ENCODE measurements around the gene CELF2. TPM values are rescaled to one million over a fixed set of nuclear protein-coding genes. Genes with fewer than 3 reads are reported as not detected.

The CELF2 gene
- total RNA-seq, 4 donors from 2014 or later, result 27.0 to 44.1 (median 31.3) TPM

DNA sequence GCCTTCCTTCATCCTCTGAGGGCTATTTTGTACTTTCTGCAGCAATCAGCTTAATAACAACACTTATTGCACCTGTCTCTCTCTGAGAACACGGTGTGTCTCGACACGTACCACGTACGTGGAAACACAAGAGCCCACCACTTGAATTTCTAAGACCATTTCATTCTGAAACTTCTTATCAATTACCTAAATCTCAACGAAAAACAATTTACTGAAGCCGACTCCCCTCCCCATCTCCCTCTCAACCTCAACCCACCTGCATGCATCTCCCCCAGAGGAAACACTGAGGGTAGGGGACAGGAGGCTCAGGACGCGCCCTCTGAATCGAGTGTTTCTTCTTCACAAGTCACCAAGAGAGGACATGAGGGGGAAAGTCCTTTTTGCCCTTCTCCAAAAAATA is 315.2 kb downstream of the CELF2 start:
- H3K9me3 ChIP-seq, result no peaks in the 10 kb centered on the region
- H3K4me1 ChIP-seq, result peaks cover 0 to 9% (median 0%) of the 10 kb centered on the region in 4 donors
- no peak overlapping the region for H3K27ac ChIP-seq
- TF ChIP-seq EP300 (IDR thresholded peaks at IDR 0.05; ENCODE audit: low read depth) (no peak), POLR2AphosphoS5 (IDR thresholded peaks at IDR 0.05) (no peak), POLR2A (IDR thresholded peaks at IDR 0.05) (no peak)
- TF ChIP-seq, protein P1, sequence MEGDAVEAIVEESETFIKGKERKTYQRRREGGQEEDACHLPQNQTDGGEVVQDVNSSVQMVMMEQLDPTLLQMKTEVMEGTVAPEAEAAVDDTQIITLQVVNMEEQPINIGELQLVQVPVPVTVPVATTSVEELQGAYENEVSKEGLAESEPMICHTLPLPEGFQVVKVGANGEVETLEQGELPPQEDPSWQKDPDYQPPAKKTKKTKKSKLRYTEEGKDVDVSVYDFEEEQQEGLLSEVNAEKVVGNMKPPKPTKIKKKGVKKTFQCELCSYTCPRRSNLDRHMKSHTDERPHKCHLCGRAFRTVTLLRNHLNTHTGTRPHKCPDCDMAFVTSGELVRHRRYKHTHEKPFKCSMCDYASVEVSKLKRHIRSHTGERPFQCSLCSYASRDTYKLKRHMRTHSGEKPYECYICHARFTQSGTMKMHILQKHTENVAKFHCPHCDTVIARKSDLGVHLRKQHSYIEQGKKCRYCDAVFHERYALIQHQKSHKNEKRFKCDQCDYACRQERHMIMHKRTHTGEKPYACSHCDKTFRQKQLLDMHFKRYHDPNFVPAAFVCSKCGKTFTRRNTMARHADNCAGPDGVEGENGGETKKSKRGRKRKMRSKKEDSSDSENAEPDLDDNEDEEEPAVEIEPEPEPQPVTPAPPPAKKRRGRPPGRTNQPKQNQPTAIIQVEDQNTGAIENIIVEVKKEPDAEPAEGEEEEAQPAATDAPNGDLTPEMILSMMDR (IDR thresholded peaks at IDR 0.05), result no peak
- intact Hi-C loops (cut with DNase I; ENCODE audit: low total_unique reads), result no loop called here
- DNase-seq, result no peak
- no peak overlapping the region for H3K4me3 ChIP-seq
- 88 to 91% methylated on average over 9 to 10 of the region's 10 CpGs for WGBS, 2 donors (ENCODE audit: low coverage in 1 of 2)
- in situ Hi-C loops (cut with MboI; ENCODE audit: low pct_ligation_motif_present in 1 of 4, low pct_unique_long_range_greater_than_20kb in 1 of 4, low sequenced_read_pairs in 3 of 4), result no loop called here
- H3K36me3 ChIP-seq, result peaks cover 0 to 20% (median 0%) of the 10 kb centered on the region in 4 donors
- no peaks in the 10 kb centered on the region for H3K27me3 ChIP-seq

DNA sequence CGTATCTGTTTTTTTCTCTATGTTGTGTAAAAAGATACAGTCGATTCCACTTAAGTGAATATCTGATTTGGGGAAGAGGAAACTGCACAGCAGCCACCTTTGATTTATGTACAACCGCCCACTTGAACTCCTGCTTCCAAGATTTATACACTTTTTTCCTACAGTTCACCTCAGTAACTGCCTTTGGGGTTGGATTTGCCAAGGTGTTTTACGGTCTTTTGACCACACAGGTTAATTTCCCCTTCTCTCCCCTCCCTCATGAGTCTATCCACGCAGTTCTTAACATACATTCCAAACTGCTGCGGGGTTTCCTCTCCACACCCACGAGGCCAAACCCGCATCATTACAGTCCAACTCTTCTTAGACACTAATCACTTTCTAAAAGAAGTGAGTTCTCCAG is 316.8 kb downstream of the CELF2 start:
- in situ Hi-C loops (cut with MboI; ENCODE audit: low pct_ligation_motif_present in 1 of 4, low pct_unique_long_range_greater_than_20kb in 1 of 4, low sequenced_read_pairs in 3 of 4), result no loop called here
- 76 to 83% methylated on average over 6 to 8 of the region's 8 CpGs for WGBS, 2 donors (ENCODE audit: low coverage in 1 of 2)
- no peak for DNase-seq
- TF ChIP-seq POLR2AphosphoS5 (IDR thresholded peaks at IDR 0.05) (no peak), POLR2A (IDR thresholded peaks at IDR 0.05) (no peak)
- H3K4me3 ChIP-seq, result no peak overlapping the region
- H3K9me3 ChIP-seq, result no peaks in the 10 kb centered on the region
- peaks cover 0 to 9% (median 0%) of the 10 kb centered on the region in 4 donors for H3K4me1 ChIP-seq
- no peak overlapping the region for H3K27ac ChIP-seq
- no peaks in the 10 kb centered on the region for H3K27me3 ChIP-seq
- peaks cover 0 to 14% (median 0%) of the 10 kb centered on the region in 4 donors for H3K36me3 ChIP-seq
- intact Hi-C loops (cut with DNase I; ENCODE audit: low total_unique reads), result no loop called here

DNA sequence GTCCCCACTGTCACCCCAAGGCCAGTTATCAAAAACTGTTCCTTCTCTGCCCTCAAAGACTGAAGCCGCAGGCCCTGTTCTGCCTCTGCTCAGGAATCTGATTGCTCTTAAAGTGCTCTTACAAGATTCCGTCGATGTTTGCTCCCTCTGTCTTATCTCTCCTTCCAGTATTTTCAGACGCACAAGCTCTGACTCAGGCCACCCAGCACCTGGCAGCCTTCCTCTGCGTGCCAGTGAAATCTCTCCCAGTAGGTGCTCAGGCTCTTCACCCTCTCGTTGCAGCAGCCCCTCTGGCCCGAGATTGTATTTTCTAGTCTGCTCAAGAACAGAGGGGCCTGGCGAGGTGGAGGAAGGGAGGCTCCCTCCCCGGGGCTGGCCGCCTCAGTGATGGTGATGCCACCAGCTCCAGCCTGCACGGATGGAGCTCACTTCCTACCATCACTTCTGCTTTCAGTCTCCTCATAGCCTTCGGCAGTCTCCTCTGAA is 317.5 kb downstream of the CELF2 start:
- Histone ChIP-seq H3K36me3 (peaks cover 0 to 14% (median 0%) of the 10 kb centered on the region in 4 donors), H3K27ac (no peak overlapping the region), H3K9me3 (no peaks in the 10 kb centered on the region), H3K4me3 (no peak overlapping the region), H3K27me3 (no peaks in the 10 kb centered on the region), H3K4me1 (peaks cover 0 to 8% (median 0%) of the 10 kb centered on the region in 4 donors)
- no peak for DNase-seq
- in situ Hi-C loops (cut with MboI; ENCODE audit: low pct_ligation_motif_present in 1 of 4, low pct_unique_long_range_greater_than_20kb in 1 of 4, low sequenced_read_pairs in 3 of 4), result no loop called here
- intact Hi-C loops (cut with DNase I; ENCODE audit: low total_unique reads), result no loop called here
- WGBS, 2 donors (ENCODE audit: low coverage in 1 of 2), result 72 to 81% methylated on average over 8 to 12 of the region's 12 CpGs
- TF ChIP-seq, protein P1 (IDR thresholded peaks at IDR 0.05), result no peak
- no peak for TF ChIP-seq POLR2A (IDR thresholded peaks at IDR 0.05)
- TF ChIP-seq POLR2AphosphoS5 (IDR thresholded peaks at IDR 0.05), result no peak
- TF ChIP-seq EP300 (IDR thresholded peaks at IDR 0.05; ENCODE audit: low read depth), result no peak

- no peak for DNase-seq
- Histone ChIP-seq H3K4me1 (peaks cover 0 to under 1% (median 0%) of the 10 kb centered on the region in 4 donors), H3K27me3 (no peaks in the 10 kb centered on the region), H3K9me3 (no peaks in the 10 kb centered on the region), H3K36me3 (peaks cover 0 to 14% (median 0%) of the 10 kb centered on the region in 4 donors), H3K4me3 (no peak overlapping the region), H3K27ac (no peak overlapping the region)
- 90 to 94% methylated on average over 7 to 12 of the region's 12 CpGs for WGBS, 2 donors (ENCODE audit: low coverage in 1 of 2)
- in situ Hi-C loops (cut with MboI; ENCODE audit: low pct_ligation_motif_present in 1 of 4, low pct_unique_long_range_greater_than_20kb in 1 of 4, low sequenced_read_pairs in 3 of 4), result no loop called here
- no peak for TF ChIP-seq POLR2A (IDR thresholded peaks at IDR 0.05)
- TF ChIP-seq EP300 (IDR thresholded peaks at IDR 0.05; ENCODE audit: low read depth), result no peak
- TF ChIP-seq, protein P1 (IDR thresholded peaks at IDR 0.05), result no peak
- no peak for TF ChIP-seq POLR2AphosphoS5 (IDR thresholded peaks at IDR 0.05)
- intact Hi-C loops (cut with DNase I; ENCODE audit: low total_unique reads), result no loop called here
These were observed 318.3 kb downstream of the CELF2 start for GRCh38 chr10:11335881-11336430.
